Measurements from ENCODE around the gene C6orf47. TPM values are rescaled to one million over a fixed set of nuclear protein-coding genes. Genes with fewer than 3 reads are reported as not detected.

The C6orf47 gene
- total and polyA plus RNA-seq, 7 donors = 13.5 to 36.0 (median 19.4) TPM

GRCh38 chr6:31617010-31617409 lies 43.6 kb downstream of the C6orf47 start:
- no peak for TF ChIP-seq CTCF (IDR thresholded peaks at IDR 0.05)

GRCh38 chr6:31615748-31616147 lies 44.8 kb downstream of the C6orf47 start:
- H3K4me1 ChIP-seq = no peaks in the 10 kb centered on the region
- peak overlapping the region; percentile 32 for H3K4me3 ChIP-seq
- ATAC-seq (no peak), DNase-seq (no peak)
- H3K27me3 ChIP-seq (ENCODE audit: insufficient read depth in 3 of 3, low read length in 2 of 3) = no peaks in the 10 kb centered on the region
- no peaks in the 10 kb centered on the region for H3K36me3 ChIP-seq (ENCODE audit: insufficient read depth in 1 of 2, low read depth in 1 of 2)
- 58 to 60% (median 60%) methylated on average over 7 of the region's 7 CpGs for WGBS, 3 donors
- intact Hi-C loops (cut with DNase I) = loop anchor here in 1 of 2 donors (5.0 kb wide), 1 partner anchor 68 kb away; the partner anchor contains the start of genes ATP6V1G2 and NFKBIL1
- H3K27ac ChIP-seq = no peak overlapping the region
- TF ChIP-seq CTCF (IDR thresholded peaks at IDR 0.05) = no peak
- no peaks in the 10 kb centered on the region for H3K9me3 ChIP-seq

More at GRCh38 chr6:31617010-31617409, 43.6 kb downstream of the C6orf47 start:
- Histone ChIP-seq H3K27me3 (ENCODE audit: insufficient read depth in 3 of 3, low read length in 2 of 3) (no peaks in the 10 kb centered on the region), H3K4me1 (peaks cover 7% of the 10 kb centered on the region), H3K9me3 (no peaks in the 10 kb centered on the region), H3K36me3 (ENCODE audit: insufficient read depth in 1 of 2, low read depth in 1 of 2) (peaks cover 2 to 3% of the 10 kb centered on the region in 2 donors), H3K27ac (no peak overlapping the region), H3K4me3 (no peak overlapping the region)
- 74 to 78% (median 74%) methylated on average over 2 of the region's 2 CpGs for WGBS, 3 donors
- DNase-seq = no peak
- intact Hi-C loops (cut with DNase I) = loop anchor here in 1 of 2 donors (5.0 kb wide), 1 partner anchor 70 kb away; the partner anchor contains the start of genes ATP6V1G2 and NFKBIL1
- ATAC-seq = no peak

- DNase-seq = no peak
- no peak for TF ChIP-seq CTCF (IDR thresholded peaks at IDR 0.05)
- no peaks in the 10 kb centered on the region for H3K36me3 ChIP-seq (ENCODE audit: insufficient read depth in 1 of 2, low read depth in 1 of 2)
- no peaks in the 10 kb centered on the region for H3K4me1 ChIP-seq
- peak within 1 kb of the TSS; percentile 32 for H3K4me3 ChIP-seq
- H3K9me3 ChIP-seq = no peaks in the 10 kb centered on the region
- no peak for ATAC-seq
- WGBS, 3 donors = 59 to 74% (median 59%) methylated on average over 6 of the region's 6 CpGs
- no peaks in the 10 kb centered on the region for H3K27me3 ChIP-seq (ENCODE audit: insufficient read depth in 3 of 3, low read length in 2 of 3)
- H3K27ac ChIP-seq = no peak within 1 kb of the TSS
- intact Hi-C loops (cut with DNase I) = loop anchor here in 1 of 2 donors (5.0 kb wide), 1 partner anchor 68 kb away; the partner anchor contains the start of genes ATP6V1G2 and NFKBIL1
Observed at GRCh38 chr6:31614684-31615578, 45.6 kb downstream of the C6orf47 start, which contains the start of gene AIF1. TSS of gene AIF1 (plus strand) at chr6:31615234. CDS start at chr6:31615330, 96 bp downstream.

- no peak for DNase-seq
- no peak for ATAC-seq
- Histone ChIP-seq H3K4me3 (no peak overlapping the region), H3K36me3 (ENCODE audit: insufficient read depth in 1 of 2, low read depth in 1 of 2) (no peaks in the 10 kb centered on the region), H3K4me1 (no peaks in the 10 kb centered on the region), H3K27ac (no peak overlapping the region), H3K9me3 (no peaks in the 10 kb centered on the region), H3K27me3 (ENCODE audit: insufficient read depth in 3 of 3, low read length in 2 of 3) (no peaks in the 10 kb centered on the region)
- TF ChIP-seq CTCF (IDR thresholded peaks at IDR 0.05) = no peak
- WGBS, 3 donors = 75 to 89% (median 79%) methylated on average over 8 of the region's 8 CpGs
- intact Hi-C loops (cut with DNase I) = no loop called here
Observed at GRCh38 chr6:31614075-31614619, 46.4 kb downstream of the C6orf47 start.
